GM19351 (cell line): Measurements from ENCODE around the gene SUSD6.
A peak's percentile ranks its signal among the peaks of the same experiment; 100 is the strongest.

Source experiments
- ATAC-seq: cut with Tn5 transposase; IDR thresholded peaks from one replicate; pipeline ENCODE4 v1.9.1; 2021; ENCODE audit warnings: mild to moderate bottlenecking, moderate library complexity; ENCODE audit not compliant: unreplicated experiment

The SUSD6 gene

GRCh38 chr14:69611172-69612013 is at the start of gene SUSD6:
SUSD6 (plus strand) TSS chr14:69611596; CDS start chr14:69658593, 46,997 bp downstream.
- peak; percentile 61 for ATAC-seq

GRCh38 chr14:69561893-69562292 is 49.5 kb upstream of the SUSD6 start:
- no peak for ATAC-seq

GRCh38 chr14:69567563-69567962 is 43.8 kb upstream of the SUSD6 start:
- no peak for ATAC-seq

GRCh38 chr14:69569859-69570258 is 41.5 kb upstream of the SUSD6 start:
- no peak for ATAC-seq

- ATAC-seq, result no peak
Measured at GRCh38 chr14:69570836-69571330, 40.5 kb upstream of the SUSD6 start.

- ATAC-seq, result no peak
Measured at GRCh38 chr14:69571449-69572029, 39.9 kb upstream of the SUSD6 start.

GRCh38 chr14:69572030-69572840 is 39.2 kb upstream of the SUSD6 start:
- ATAC-seq, result no peak

GRCh38 chr14:69572841-69573135 is 38.6 kb upstream of the SUSD6 start:
- no peak for ATAC-seq

GRCh38 chr14:69573205-69573830 is 38.1 kb upstream of the SUSD6 start:
- no peak for ATAC-seq

- no peak for ATAC-seq
Measured at GRCh38 chr14:69573831-69574262, 37.5 kb upstream of the SUSD6 start.

- ATAC-seq, result no peak
Measured at GRCh38 chr14:69574263-69574953, 37.0 kb upstream of the SUSD6 start, which contains the start of gene CCDC177. CCDC177 (minus strand) TSS chr14:69574871; CDS start chr14:69573622, 1,249 bp downstream.

- ATAC-seq, result no peak
Measured at GRCh38 chr14:69574954-69575295, 36.5 kb upstream of the SUSD6 start.

GRCh38 chr14:69579476-69579875 is 31.9 kb upstream of the SUSD6 start:
- no peak for ATAC-seq

- ATAC-seq, result no peak
Measured at GRCh38 chr14:69580009-69580577, 31.3 kb upstream of the SUSD6 start.

- ATAC-seq, result no peak
Measured at GRCh38 chr14:69581316-69581935, 30.0 kb upstream of the SUSD6 start.

GRCh38 chr14:69582212-69582611 is 29.2 kb upstream of the SUSD6 start:
- no peak for ATAC-seq

- ATAC-seq, result no peak
Measured at GRCh38 chr14:69582829-69583228, 28.6 kb upstream of the SUSD6 start.

- no peak for ATAC-seq
Measured at GRCh38 chr14:69584389-69584788, 27.0 kb upstream of the SUSD6 start.

- no peak for ATAC-seq
Measured at GRCh38 chr14:69586404-69586803, 25.0 kb upstream of the SUSD6 start.

GRCh38 chr14:69587389-69587788 is 24.0 kb upstream of the SUSD6 start:
- no peak for ATAC-seq
